Measurements from ENCODE around the gene LRRC28. TPM values are rescaled to one million over a fixed set of nuclear protein-coding genes. Genes with fewer than 3 reads are reported as not detected.

Gene LRRC28
- total and polyA plus RNA-seq, 9 donors = 11.3 to 39.7 (median 19.6) TPM

- Histone ChIP-seq H3K4me3 (no peak overlapping the region), H3K4me1 (ENCODE audit: insufficient read depth) (peaks cover 3% of the 10 kb centered on the region), H3K27me3 (no peaks in the 10 kb centered on the region), H3K36me3 (no peaks in the 10 kb centered on the region), H3K9me3 (no peaks in the 10 kb centered on the region), H3K27ac (no peak overlapping the region)
- DNase-seq = peak in 2 of 5 donors; percentile 10 to 33
- intact Hi-C loops (cut with DNase I) = no loop called here
- 83 to 87% (median 84%) methylated on average over 15 to 19 of the region's 19 CpGs for WGBS, 3 donors
- TF ChIP-seq CTCF (IDR thresholded peaks at IDR 0.05) (no peak), POLR2A (IDR thresholded peaks at IDR 0.05) (no peak), EP300 (IDR thresholded peaks at IDR 0.05) (no peak)
These were observed 174.5 kb downstream of the LRRC28 start for GRCh38 chr15:99425657-99426301.

- no peaks in the 10 kb centered on the region for H3K4me1 ChIP-seq (ENCODE audit: insufficient read depth)
- H3K36me3 ChIP-seq = no peaks in the 10 kb centered on the region
- no peak overlapping the region for H3K4me3 ChIP-seq
- H3K27ac ChIP-seq = no peak overlapping the region
- TF ChIP-seq CTCF (IDR thresholded peaks at IDR 0.05) (no peak), EP300 (IDR thresholded peaks at IDR 0.05) (no peak), POLR2A (IDR thresholded peaks at IDR 0.05) (no peak)
- intact Hi-C loops (cut with DNase I) = no loop called here
- no peaks in the 10 kb centered on the region for H3K27me3 ChIP-seq
- DNase-seq = peak in 4 of 5 donors; percentile 7 to 27 (median 12)
- no peaks in the 10 kb centered on the region for H3K9me3 ChIP-seq
- WGBS, 3 donors = 74 to 86% (median 77%) methylated on average over 26 of the region's 26 CpGs
These were observed 175.3 kb downstream of the LRRC28 start for GRCh38 chr15:99426431-99427105.

GRCh38 chr15:99427210-99427609 lies 175.9 kb downstream of the LRRC28 start:
- no peak for TF ChIP-seq POLR2A (IDR thresholded peaks at IDR 0.05)
- H3K27me3 ChIP-seq = no peaks in the 10 kb centered on the region
- 81 to 88% (median 84%) methylated on average over 8 of the region's 8 CpGs for WGBS, 3 donors
- no peak overlapping the region for H3K4me3 ChIP-seq
- H3K9me3 ChIP-seq = no peaks in the 10 kb centered on the region
- DNase-seq = peak in 1 of 5 donors; percentile 8
- no peaks in the 10 kb centered on the region for H3K4me1 ChIP-seq (ENCODE audit: insufficient read depth)
- H3K27ac ChIP-seq = no peak overlapping the region
- intact Hi-C loops (cut with DNase I) = no loop called here
- no peaks in the 10 kb centered on the region for H3K36me3 ChIP-seq

GRCh38 chr15:99427668-99428361 lies 176.5 kb downstream of the LRRC28 start:
- WGBS, 3 donors = 83 to 88% (median 88%) methylated on average over 22 of the region's 22 CpGs
- peak in 2 of 5 donors; percentile 3 to 8 for DNase-seq
- Histone ChIP-seq H3K4me1 (ENCODE audit: insufficient read depth) (peaks cover under 1% of the 10 kb centered on the region), H3K4me3 (no peak overlapping the region), H3K27ac (no peak overlapping the region), H3K27me3 (no peaks in the 10 kb centered on the region), H3K9me3 (no peaks in the 10 kb centered on the region), H3K36me3 (no peaks in the 10 kb centered on the region)
- intact Hi-C loops (cut with DNase I) = no loop called here
- TF ChIP-seq EP300 (IDR thresholded peaks at IDR 0.05) (no peak), CTCF (IDR thresholded peaks at IDR 0.05) (no peak)

Data from ovary (tissue), 9 donors.